ENCODE measurements around the gene POLN. TPM values are rescaled to one million over a fixed set of nuclear protein-coding genes. Genes with fewer than 3 reads are reported as not detected.

Gene POLN
- total RNA-seq, 2 experiments from 2014 or later: 4.0 to 4.4 TPM

- Histone ChIP-seq H2AFZ (ENCODE audit: low read length) (no peak overlapping the region), H3K9me3 (ENCODE audit: low read length) (no peaks in the 10 kb centered on the region), H3K79me2 (ENCODE audit: insufficient read depth, low read depth, low read length) (no peaks in the 10 kb centered on the region), H3K4me3 (ENCODE audit: low read depth, low read length, poor library complexity, severe bottlenecking) (no peak overlapping the region), H3K4me2 (ENCODE audit: low read length) (no peak overlapping the region), H3K4me1 (ENCODE audit: insufficient read depth, low read length, poor library complexity, severe bottlenecking) (no peaks in the 10 kb centered on the region), H3K9me2 (ENCODE audit: insufficient read depth, low read length) (no peaks in the 10 kb centered on the region), H3K27ac (ENCODE audit: low read depth, low read length, poor library complexity, severe bottlenecking) (no peak overlapping the region), H3K36me3 (ENCODE audit: insufficient read depth, low read length) (no peaks in the 10 kb centered on the region), H4K20me1 (ENCODE audit: insufficient read depth, low read length) (no peaks in the 10 kb centered on the region)
- TF ChIP-seq CTCF (conservative IDR thresholded peaks at IDR 0.05; ENCODE audit: low read length) (no peak), EZH2phosphoT487 (IDR thresholded peaks at IDR 0.05; ENCODE audit: borderline replicate concordance, low read depth, low read length) (no peak)
- BruUV-seq (replicated peaks): no TSS peak
- intact Hi-C loops (cut with micrococcal nuclease; ENCODE audit: unreplicated experiment): no loop called here
- no peak for DNase-seq (ENCODE audit: low spot score)
- ChIA-PET CTCF (ENCODE audit: unreplicated experiment) (no interaction called here), POLR2A (interaction anchor here (0.9 kb wide), 1 partner anchor 71 kb away, joined by 3 read pairs; no protein-coding TSS in a partner anchor)
Observed at GRCh38 chr4:2075171-2075986, 166.5 kb downstream of the POLN start.

GRCh38 chr4:2074588-2074987 lies 167.3 kb downstream of the POLN start:
- no TSS peak for BruUV-seq (replicated peaks)
- CTCF ChIA-PET (ENCODE audit: unreplicated experiment): no interaction called here

More at GRCh38 chr4:2074588-2074987, 167.3 kb downstream of the POLN start:
- TF ChIP-seq EZH2phosphoT487 (IDR thresholded peaks at IDR 0.05; ENCODE audit: borderline replicate concordance, low read depth, low read length) (no peak), CTCF (conservative IDR thresholded peaks at IDR 0.05; ENCODE audit: low read length) (no peak)
- no peaks in the 10 kb centered on the region for H3K79me2 ChIP-seq (ENCODE audit: insufficient read depth, low read depth, low read length)
- no peak for DNase-seq (ENCODE audit: low spot score)
- H3K4me2 ChIP-seq (ENCODE audit: low read length): no peak overlapping the region
- no peaks in the 10 kb centered on the region for H4K20me1 ChIP-seq (ENCODE audit: insufficient read depth, low read length)
- intact Hi-C loops (cut with micrococcal nuclease; ENCODE audit: unreplicated experiment): no loop called here
- no peaks in the 10 kb centered on the region for H3K9me3 ChIP-seq (ENCODE audit: low read length)
- H2AFZ ChIP-seq (ENCODE audit: low read length): no peak overlapping the region
- no peaks in the 10 kb centered on the region for H3K9me2 ChIP-seq (ENCODE audit: insufficient read depth, low read length)
- H3K27ac ChIP-seq (ENCODE audit: low read depth, low read length, poor library complexity, severe bottlenecking): no peak overlapping the region
- POLR2A ChIA-PET: interaction anchor here (0.9 kb wide), 1 partner anchor 72 kb away, joined by 3 read pairs; no protein-coding TSS in a partner anchor
- H3K36me3 ChIP-seq (ENCODE audit: insufficient read depth, low read length): no peaks in the 10 kb centered on the region
- H3K4me1 ChIP-seq (ENCODE audit: insufficient read depth, low read length, poor library complexity, severe bottlenecking): no peaks in the 10 kb centered on the region
- no peak overlapping the region for H3K4me3 ChIP-seq (ENCODE audit: low read depth, low read length, poor library complexity, severe bottlenecking)

Measured in OCI-LY7 (cell line).